Urothelium cell line (cell line): ENCODE results near the gene TBC1D3H.
"Not testable (repeated sequence)": the region's sequence is repeated elsewhere in the genome, so short reads cannot be mapped to it uniquely, and the experiment has no call there.

Experiments used
- DNase-seq: peaks from one replicate; pipeline ENCODE4 v3.0.0; 2011; ENCODE audit warnings: low spot score, mixed read lengths
- FAIRE-seq: peaks from 2 replicates; lab custom pipeline; 2011; peaks lifted over from hg19 to GRCh38; lab: Jason Lieb, UNC

Gene TBC1D3H

GRCh38 chr17:36388385-36389245 lies at the start of gene TBC1D3H:
TSS of gene TBC1D3H (minus strand) at chr17:36388435. CDS start at chr17:36386895, 1,540 bp downstream.
- not testable (repeated sequence) for FAIRE-seq, DNase-seq

GRCh38 chr17:36428891-36429290 lies 40.7 kb upstream of the TBC1D3H start:
- not testable (repeated sequence) for FAIRE-seq, DNase-seq

- not testable (repeated sequence) for DNase-seq, FAIRE-seq
These were observed 27.1 kb upstream of the TBC1D3H start for GRCh38 chr17:36415180-36415941.

- not testable (repeated sequence) for DNase-seq, FAIRE-seq
These were observed 2.9 kb upstream of the TBC1D3H start for GRCh38 chr17:36390943-36391645.

- not testable (repeated sequence) for FAIRE-seq, DNase-seq
These were observed 12.3 kb downstream of the TBC1D3H start for GRCh38 chr17:36375938-36376337.

GRCh38 chr17:36362496-36362895 lies 25.7 kb downstream of the TBC1D3H start:
- not testable (repeated sequence) for FAIRE-seq, DNase-seq
